Kidney (tissue), 14 donors: ENCODE measurements around the gene TMEM109. TPM values are rescaled to one million over a fixed set of nuclear protein-coding genes. Genes with fewer than 3 reads are reported as not detected.

Experiments
- DNase-seq, 5 donors: peaks; one replicate each; pipeline ENCODE4 v3.0.0-alpha.2; 2013 to 2020
- FAIRE-seq: peaks from 2 replicates; lab custom pipeline; 2012; peaks lifted over from hg19 to GRCh38; lab: Jason Lieb, UNC
- H3K27ac ChIP-seq, 2 donors: one replicate each; pipeline ENCODE4 v1.7.0; 2013; ENCODE audit warnings: low read depth in 2 of 2, low read length in 2 of 2, inconsistent platforms in 1 of 2
- H3K27me3 ChIP-seq: one replicate; pipeline ENCODE4 v1.7.1; 2013; ENCODE audit warnings: low read length, inconsistent platforms; ENCODE audit not compliant: control insufficient read depth, insufficient read depth
- H3K36me3 ChIP-seq, 3 donors: one replicate each; pipeline versions ENCODE4 v1.7.0 to v1.7.1; 2013; ENCODE audit warnings: low read length in 3 of 3, control low read depth in 1 of 3, inconsistent platforms in 1 of 3; ENCODE audit not compliant: insufficient read depth in 3 of 3, control insufficient read depth in 2 of 3
- H3K4me1 ChIP-seq, 3 donors: one replicate each; pipeline versions ENCODE4 v1.7.0 to v1.7.1; 2013; ENCODE audit warnings: low read length in 3 of 3, inconsistent platforms in 1 of 3, low read depth in 1 of 3; ENCODE audit not compliant: control insufficient read depth in 2 of 3, insufficient read depth in 2 of 3
- H3K4me3 ChIP-seq, 3 donors: one replicate each; pipeline versions ENCODE4 v1.7.0 to v1.8.1; 2013; ENCODE audit warnings: low read length in 3 of 3, control low read depth in 1 of 3, inconsistent platforms in 1 of 3
- H3K9ac ChIP-seq, 3 donors: one replicate each; pipeline versions ENCODE4 v1.7.0 to v1.7.1; 2013; ENCODE audit warnings: low read length in 3 of 3, control low read depth in 1 of 3, inconsistent platforms in 1 of 3
- H3K9me3 ChIP-seq, 3 donors: one replicate each; pipeline versions ENCODE4 v1.7.0 to v1.7.1; 2013; ENCODE audit warnings: low read length in 3 of 3, control low read depth in 1 of 3, inconsistent platforms in 1 of 3; ENCODE audit not compliant: control insufficient read depth in 2 of 3, insufficient read depth in 1 of 3
- CTCF ChIP-seq: IDR thresholded peaks from 3 replicates; pipeline ENCODE4 v1.5.1; 2012; ENCODE audit warnings: mild to moderate bottlenecking, moderate library complexity, borderline replicate concordance; ENCODE audit not compliant: insufficient read depth; ENCODE audit errors: extremely low read depth
- intact Hi-C: fragments of 100-400 bp; cut with DNase I; formaldehyde crosslinking; loops from one replicate; pipeline ENCODE4 v1.11.1; 2022
- polyA plus RNA-seq: library from polyadenylated mRNA; stranded (reverse); fragments of 350-450 nt; fragmentation: Illumina TruSeq; extraction: RNeasy Lipid Tissue Mini Kit (QIAGEN cat#74804); gene quantifications from one replicate; pipeline ENCODE4 v1.2.3, GENCODE V29; 2014; ENCODE audit warnings: low read depth, low replicate concordance; ENCODE audit not compliant: insufficient read depth
- total RNA-seq: library from RNA; stranded (reverse); fragmentation: NEBNext Ultra II Directional; extraction: Animal tissue kit (Norgen Biotek cat#: 25700); gene quantifications from one replicate; pipeline ENCODE4 v1.2.1, GENCODE V29; 2021
- donor health status: control.
- donor health status: control.
- donor health status: control.
- donor health status: control.
- donor health status: control.
- donor health status: DM: yes; HTN: yes; CAD: no.
- donor health status: Normal renal cell carcinoma (clear cell type).

TMEM109 gene
- total and polyA plus RNA-seq, 2 donors from 2014 or later: 130 to 139 TPM

DNA sequence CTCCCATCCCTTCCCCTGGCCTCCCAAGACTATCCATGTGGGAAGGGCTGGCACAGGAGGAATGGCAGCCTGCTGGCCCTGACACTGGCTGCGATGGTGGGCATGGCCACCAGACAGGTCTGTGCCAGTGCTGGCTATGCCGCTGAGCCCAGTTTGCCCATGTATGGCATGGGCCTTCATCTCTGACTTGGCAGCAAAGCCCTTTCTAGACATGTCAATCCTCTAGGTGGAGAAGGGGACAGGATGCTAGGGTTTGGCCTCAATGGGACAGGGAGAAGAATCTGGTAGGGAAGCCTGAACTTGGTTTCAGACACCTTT lies 37.8 kb upstream of the TMEM109 start:
- no peaks in the 10 kb centered on the region for H3K27me3 ChIP-seq
- no peak overlapping the region for H3K27ac ChIP-seq
- intact Hi-C loops: no loop called here
- peaks cover 0 to 9% (median 0%) of the 10 kb centered on the region in 3 donors for H3K36me3 ChIP-seq
- TF ChIP-seq CTCF: no peak
- H3K4me1 ChIP-seq: no peaks in the 10 kb centered on the region
- H3K4me3 ChIP-seq: no peak overlapping the region
- no peak overlapping the region for H3K9ac ChIP-seq
- no peak for FAIRE-seq
- no peaks in the 10 kb centered on the region for H3K9me3 ChIP-seq
- peak in 1 of 5 donors; percentile 22 for DNase-seq

DNA sequence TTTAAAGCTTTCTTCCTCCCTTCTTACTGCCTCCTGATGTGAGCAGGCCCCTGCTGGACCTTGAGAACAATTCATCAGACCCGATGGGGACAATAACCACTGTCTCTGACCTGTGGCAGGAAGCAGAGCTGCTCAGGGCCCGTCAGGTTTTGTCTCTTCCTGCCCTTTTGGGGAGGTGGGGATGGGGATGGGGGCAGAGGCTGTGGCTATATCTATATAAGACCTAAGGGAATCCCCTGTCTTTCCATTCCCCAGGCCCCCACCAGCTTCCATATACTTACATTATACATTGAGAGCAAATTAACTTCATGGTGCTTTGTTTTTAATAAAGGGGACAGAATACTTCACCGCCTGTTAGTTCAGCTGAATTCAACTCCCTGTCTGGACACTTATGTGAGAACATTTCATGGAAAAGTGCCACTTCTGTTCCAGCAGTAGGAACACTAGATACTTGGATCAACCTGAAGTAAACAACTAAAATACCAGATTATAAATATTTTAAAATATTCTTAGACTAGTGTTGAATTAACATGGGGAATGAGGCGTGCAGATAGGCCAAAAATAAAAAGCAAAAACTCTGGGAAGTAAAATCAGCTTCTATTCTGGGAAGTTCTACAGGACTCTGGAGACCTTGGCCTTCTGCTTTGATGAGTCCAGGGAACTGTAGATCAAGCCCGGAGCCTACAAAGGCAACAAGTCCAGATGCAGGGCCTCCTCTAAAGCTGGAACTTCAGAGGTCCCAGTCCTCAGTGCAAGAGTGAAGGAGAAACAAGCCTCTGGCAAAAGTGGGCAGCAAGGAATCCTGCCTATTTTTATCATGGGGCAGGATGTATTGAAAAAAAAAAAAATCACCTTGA lies 35.5 kb upstream of the TMEM109 start:
- FAIRE-seq: no peak
- H3K36me3 ChIP-seq: peaks cover 0 to 9% (median 0%) of the 10 kb centered on the region in 3 donors
- intact Hi-C loops: no loop called here
- no peak for TF ChIP-seq CTCF
- DNase-seq: no peak
- H3K9me3 ChIP-seq: no peaks in the 10 kb centered on the region
- H3K9ac ChIP-seq: no peak overlapping the region
- no peak overlapping the region for H3K27ac ChIP-seq
- H3K4me3 ChIP-seq: no peak overlapping the region
- no peaks in the 10 kb centered on the region for H3K27me3 ChIP-seq
- no peaks in the 10 kb centered on the region for H3K4me1 ChIP-seq

- no peak for DNase-seq
- H3K4me1 ChIP-seq: no peaks in the 10 kb centered on the region
- H3K27me3 ChIP-seq: no peaks in the 10 kb centered on the region
- FAIRE-seq: no peak
- H3K9me3 ChIP-seq: no peaks in the 10 kb centered on the region
- no peak overlapping the region for H3K4me3 ChIP-seq
- intact Hi-C loops: no loop called here
- no peak for TF ChIP-seq CTCF
- no peak overlapping the region for H3K9ac ChIP-seq
- peaks cover 0 to 9% (median 0%) of the 10 kb centered on the region in 3 donors for H3K36me3 ChIP-seq
- H3K27ac ChIP-seq: no peak overlapping the region
These were observed 34.9 kb upstream of the TMEM109 start for GRCh38 chr11:60879104-60879503.
